GM19025 (cell line): ENCODE measurements around the gene RASL10B.

ENCODE experiments used
- ATAC-seq: cut with Tn5 transposase; IDR thresholded peaks from one replicate; pipeline ENCODE4 v1.9.1; 2021; ENCODE audit warnings: mild to moderate bottlenecking, low read depth, moderate library complexity; ENCODE audit not compliant: unreplicated experiment

RASL10B gene

DNA sequence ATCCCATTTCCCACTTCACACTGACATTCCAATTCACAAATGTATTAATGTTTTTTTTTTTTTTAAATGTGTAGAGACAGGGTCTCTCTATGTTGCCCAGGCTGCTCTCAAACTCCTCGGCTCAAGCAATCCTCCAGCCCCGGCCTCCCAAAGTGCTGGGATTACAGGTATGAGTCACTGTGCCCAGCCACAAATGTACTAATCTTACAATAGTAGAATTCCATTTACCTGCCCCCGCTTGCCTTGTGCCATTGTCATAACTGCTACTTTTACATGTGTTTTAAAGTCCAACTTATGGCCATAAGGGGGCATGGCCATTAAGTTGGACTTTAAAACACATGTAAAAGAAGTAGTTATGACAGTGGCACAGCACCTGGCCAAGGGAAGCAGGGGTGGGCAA, 59.4 kb downstream of the RASL10B start:
- ATAC-seq, result no peak

GRCh38 chr17:35791681-35792350, 60.4 kb downstream of the RASL10B start:
- ATAC-seq, result no peak
